HFFc6 (cell line): ENCODE data around the gene JAK1. TPM values are rescaled to one million over a fixed set of nuclear protein-coding genes. Genes with fewer than 3 reads are reported as not detected.

Source experiments
- DNase-seq: peaks from one replicate; pipeline ENCODE4 v3.0.0-alpha.2; 2018
- H3K27ac Mint-ChIP-seq: 2 replicates; pipeline ENCODE4 v1.8.0; 2020; ENCODE audit warnings: mild to moderate bottlenecking, mixed read lengths
- H3K27me3 Mint-ChIP-seq: 2 replicates; pipeline ENCODE4 v1.8.0; 2021; ENCODE audit warnings: mild to moderate bottlenecking, moderate library complexity, mixed read lengths; ENCODE audit not compliant: insufficient read depth
- H3K36me3 Mint-ChIP-seq: 2 replicates; pipeline ENCODE4 v1.8.0; 2021; ENCODE audit warnings: low read depth, mixed read lengths
- H3K4me1 Mint-ChIP-seq: 2 replicates; pipeline ENCODE4 v1.8.0; 2020; ENCODE audit warnings: low read depth, mixed read lengths
- H3K4me3 Mint-ChIP-seq: 2 replicates; pipeline ENCODE4 v1.8.0; 2020; ENCODE audit warnings: mild to moderate bottlenecking, moderate library complexity, mixed read lengths
- H3K9me3 Mint-ChIP-seq: 2 replicates; pipeline ENCODE4 v1.8.0; 2020; ENCODE audit warnings: mild to moderate bottlenecking, mixed read lengths
- total RNA-seq, 6 experiments: library from RNA; stranded (reverse); fragmentation: NEBNext Ultra II Directional; extraction: Animal tissue kit (Norgen Biotek cat#: 25700); gene quantifications; 2 replicates in 1 of 6; 3 replicates in 5 of 6; pipeline ENCODE4 v1.2.3, GENCODE V29; 2021
- TF ChIP-seq, protein P1 (sequence below): fragments of 200-600 bp; sonication (generic); IDR thresholded peaks from 2 replicates; pipeline ENCODE4 v1.5.0; 2021; ENCODE audit warnings: antibody characterized with exemption, mild to moderate bottlenecking

Gene JAK1
- total RNA-seq, 6 experiments from 2014 or later: 90.0 to 104 (median 98.3) TPM

DNA sequence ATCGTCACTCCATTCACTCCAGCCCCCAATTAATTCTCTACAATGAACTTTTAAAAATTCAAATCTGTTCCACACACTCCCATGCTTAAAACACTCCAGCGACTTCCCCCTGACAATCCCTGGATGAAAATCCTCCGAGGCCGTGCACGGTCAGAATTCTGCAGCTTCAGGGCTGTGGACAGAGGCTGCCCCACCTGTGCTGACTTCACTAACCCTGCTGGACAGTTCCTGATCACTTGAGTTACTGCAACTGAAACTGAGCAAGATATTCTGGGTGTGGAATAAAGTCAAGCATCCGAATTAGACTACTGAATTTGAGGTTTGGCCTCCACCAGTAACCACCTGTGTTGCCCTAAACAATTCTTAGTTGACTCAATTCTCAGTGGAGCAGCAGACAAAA lies 1.0 kb upstream of the JAK1 start:
- Mint-ChIP-seq H3K27me3 (peaks cover 2% of the 10 kb centered on the region; the same call in 1 of the 2 replicates), H3K4me3 (peak overlapping the region; percentile 88), H3K27ac (no peak overlapping the region; the same call in 1 of the 2 replicates), H3K9me3 (no peaks in the 10 kb centered on the region), H3K4me1 (peaks cover 37% of the 10 kb centered on the region), H3K36me3 (no peaks in the 10 kb centered on the region; the same call in 1 of the 2 replicates)
- DNase-seq: no peak
- TF ChIP-seq, protein P1, sequence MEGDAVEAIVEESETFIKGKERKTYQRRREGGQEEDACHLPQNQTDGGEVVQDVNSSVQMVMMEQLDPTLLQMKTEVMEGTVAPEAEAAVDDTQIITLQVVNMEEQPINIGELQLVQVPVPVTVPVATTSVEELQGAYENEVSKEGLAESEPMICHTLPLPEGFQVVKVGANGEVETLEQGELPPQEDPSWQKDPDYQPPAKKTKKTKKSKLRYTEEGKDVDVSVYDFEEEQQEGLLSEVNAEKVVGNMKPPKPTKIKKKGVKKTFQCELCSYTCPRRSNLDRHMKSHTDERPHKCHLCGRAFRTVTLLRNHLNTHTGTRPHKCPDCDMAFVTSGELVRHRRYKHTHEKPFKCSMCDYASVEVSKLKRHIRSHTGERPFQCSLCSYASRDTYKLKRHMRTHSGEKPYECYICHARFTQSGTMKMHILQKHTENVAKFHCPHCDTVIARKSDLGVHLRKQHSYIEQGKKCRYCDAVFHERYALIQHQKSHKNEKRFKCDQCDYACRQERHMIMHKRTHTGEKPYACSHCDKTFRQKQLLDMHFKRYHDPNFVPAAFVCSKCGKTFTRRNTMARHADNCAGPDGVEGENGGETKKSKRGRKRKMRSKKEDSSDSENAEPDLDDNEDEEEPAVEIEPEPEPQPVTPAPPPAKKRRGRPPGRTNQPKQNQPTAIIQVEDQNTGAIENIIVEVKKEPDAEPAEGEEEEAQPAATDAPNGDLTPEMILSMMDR: no peak

DNA sequence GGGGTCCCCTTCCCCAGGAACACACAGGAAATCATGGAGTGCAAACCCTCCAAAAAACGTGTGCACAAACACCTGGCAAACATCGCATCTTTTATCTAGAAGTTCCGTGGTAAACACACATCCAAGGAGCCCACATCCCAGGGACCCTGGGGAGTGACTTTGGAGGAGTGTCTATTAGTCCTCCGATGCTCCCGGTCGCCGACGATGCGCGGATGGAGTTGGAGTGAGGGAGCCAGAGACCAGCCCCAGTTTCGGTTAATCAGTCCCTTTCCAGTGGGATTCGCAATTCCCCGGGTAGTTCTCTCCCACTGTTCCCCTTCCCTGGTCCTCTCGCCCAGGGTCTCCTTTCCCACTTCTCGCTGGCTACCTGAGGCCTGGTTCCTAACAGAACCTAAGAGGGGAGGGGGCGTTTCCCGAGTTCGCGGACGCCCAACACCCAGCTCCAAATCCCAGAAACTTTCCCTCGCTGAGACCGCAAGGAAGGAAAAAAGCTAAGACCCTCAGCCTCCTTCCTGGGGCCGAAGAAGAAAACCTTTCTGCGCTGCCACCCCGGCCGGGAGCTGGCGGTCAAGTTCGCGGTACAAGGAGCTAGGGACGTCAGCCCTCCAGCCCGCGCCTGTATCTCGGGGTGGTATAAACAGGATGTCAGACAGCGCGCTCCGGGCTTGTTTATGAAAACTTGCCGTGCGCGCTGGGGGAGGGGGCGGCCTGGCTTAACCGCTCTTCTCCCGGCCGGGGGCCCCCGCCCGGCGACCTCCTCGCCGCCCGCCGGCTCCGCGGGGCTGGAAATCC lies 787 bp downstream of the JAK1 start:
- Mint-ChIP-seq H3K36me3 (peaks cover 5% of the 10 kb centered on the region), H3K4me3 (peak overlapping the region; percentile 92), H3K27ac (peak overlapping the region; percentile 87), H3K27me3 (peaks cover 2% of the 10 kb centered on the region; the same call in 1 of the 2 replicates), H3K9me3 (no peaks in the 10 kb centered on the region), H3K4me1 (peaks cover 55% of the 10 kb centered on the region)
- DNase-seq: peak; percentile 21
- TF ChIP-seq, protein P1: no peak

DNA sequence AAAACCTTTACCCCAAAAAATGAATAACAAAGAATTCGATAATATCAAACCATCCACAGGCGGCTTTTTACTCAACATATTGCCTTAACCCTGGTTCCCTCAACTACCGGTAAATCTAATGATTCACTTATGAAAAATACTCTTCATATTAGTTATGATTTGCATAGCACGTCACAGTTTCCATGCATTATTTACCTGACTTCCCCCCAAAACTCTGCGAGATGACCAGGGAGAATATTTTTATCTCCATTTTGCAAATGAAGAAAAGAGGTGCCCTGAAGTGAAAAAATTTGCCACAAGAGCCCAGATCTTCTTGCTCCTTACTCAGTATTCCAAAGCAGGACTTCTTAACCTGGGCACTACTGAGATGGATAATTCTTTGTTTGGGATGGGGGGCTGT lies 2.9 kb downstream of the JAK1 start:
- no peak overlapping the region for H3K27ac Mint-ChIP-seq
- no peak overlapping the region for H3K4me3 Mint-ChIP-seq
- H3K9me3 Mint-ChIP-seq: no peaks in the 10 kb centered on the region
- DNase-seq: no peak
- TF ChIP-seq, protein P1: no peak
- peaks cover 5% of the 10 kb centered on the region for H3K36me3 Mint-ChIP-seq
- H3K27me3 Mint-ChIP-seq: peaks cover 2% of the 10 kb centered on the region; the same call in 1 of the 2 replicates
- H3K4me1 Mint-ChIP-seq: peaks cover 59% of the 10 kb centered on the region

DNA sequence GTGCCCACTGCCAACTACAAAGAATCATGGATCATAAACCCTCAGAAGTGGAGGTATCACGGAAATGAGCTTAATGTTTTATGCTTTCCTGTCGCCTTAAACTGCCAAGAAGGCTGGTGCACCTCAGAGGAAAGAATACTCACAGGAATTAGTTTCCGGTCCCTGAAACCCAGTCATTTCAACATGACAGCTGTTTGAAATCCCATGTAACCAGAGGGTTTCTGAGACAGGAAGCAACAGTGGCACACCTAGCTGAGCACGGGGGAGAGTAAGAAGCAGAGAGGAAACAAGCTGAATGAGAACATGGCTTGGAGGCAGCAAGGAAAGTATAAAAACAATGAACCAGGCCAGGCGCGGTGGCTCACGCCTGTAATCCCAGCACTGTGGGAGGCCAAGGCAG lies 3.9 kb downstream of the JAK1 start:
- Mint-ChIP-seq H3K9me3 (no peaks in the 10 kb centered on the region), H3K27ac (no peak overlapping the region; the same call in 1 of the 2 replicates), H3K36me3 (peaks cover 5% of the 10 kb centered on the region), H3K27me3 (no peaks in the 10 kb centered on the region), H3K4me1 (peaks cover 58% of the 10 kb centered on the region), H3K4me3 (no peak overlapping the region)
- DNase-seq: no peak
- TF ChIP-seq, protein P1: no peak

DNA sequence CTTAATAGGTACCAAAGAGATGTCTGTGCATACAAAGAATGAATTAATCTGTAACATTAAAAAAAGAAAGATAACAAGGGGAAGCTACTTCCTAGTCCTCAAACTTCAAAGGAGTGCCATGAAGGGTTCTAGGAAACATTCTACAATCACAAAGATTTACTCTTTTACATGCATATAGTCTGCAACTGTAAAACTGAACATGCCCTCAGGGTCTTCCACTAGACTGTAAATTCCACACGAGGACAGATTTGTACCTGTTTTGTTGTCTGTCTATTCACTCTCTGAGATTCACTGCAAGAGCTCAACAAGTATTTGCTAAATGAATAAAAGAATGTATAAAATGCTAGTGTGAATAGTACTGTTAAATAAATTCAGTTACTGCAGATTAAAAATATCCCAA lies 4.4 kb downstream of the JAK1 start:
- TF ChIP-seq, protein P1: no peak
- no peaks in the 10 kb centered on the region for H3K9me3 Mint-ChIP-seq
- H3K36me3 Mint-ChIP-seq: peaks cover 5% of the 10 kb centered on the region
- no peak overlapping the region for H3K4me3 Mint-ChIP-seq
- no peaks in the 10 kb centered on the region for H3K27me3 Mint-ChIP-seq
- no peak overlapping the region; the same call in 1 of the 2 replicates for H3K27ac Mint-ChIP-seq
- H3K4me1 Mint-ChIP-seq: peaks cover 53% of the 10 kb centered on the region
- DNase-seq: no peak
